Memory B cell (primary cell): ENCODE data around the gene CTRB2.

Experiments used
- ATAC-seq: fragments of 150-1000 bp; cut with Tn5 transposase; 2 replicates; pipeline ENCODE4 v1.10.0; 2021; ENCODE audit warnings: low read depth, mild to moderate bottlenecking, moderate library complexity
- DNase-seq, 2 donors: peaks; one replicate each; pipeline ENCODE4 v3.0.0; 2022; ENCODE audit warnings: low spot score in 2 of 2
- H3K27ac Mint-ChIP-seq: one replicate; pipeline ENCODE4 v1.8.0; 2022; ENCODE audit warnings: mild to moderate bottlenecking, moderate library complexity, mixed read lengths
- H3K27me3 Mint-ChIP-seq: one replicate; pipeline ENCODE4 v1.8.0; 2022; ENCODE audit warnings: mixed read lengths
- H3K36me3 Mint-ChIP-seq: one replicate; pipeline ENCODE4 v1.8.0; 2022; ENCODE audit warnings: mild to moderate bottlenecking, mixed read lengths
- H3K4me1 Mint-ChIP-seq: one replicate; pipeline ENCODE4 v1.8.0; 2022; ENCODE audit warnings: mixed read lengths
- H3K4me3 Mint-ChIP-seq: one replicate; pipeline ENCODE4 v1.8.0; 2022; ENCODE audit warnings: mild to moderate bottlenecking, moderate library complexity, mixed read lengths
- H3K9me3 Mint-ChIP-seq: one replicate; pipeline ENCODE4 v1.8.0; 2022; ENCODE audit warnings: mixed read lengths

CTRB2 gene

DNA sequence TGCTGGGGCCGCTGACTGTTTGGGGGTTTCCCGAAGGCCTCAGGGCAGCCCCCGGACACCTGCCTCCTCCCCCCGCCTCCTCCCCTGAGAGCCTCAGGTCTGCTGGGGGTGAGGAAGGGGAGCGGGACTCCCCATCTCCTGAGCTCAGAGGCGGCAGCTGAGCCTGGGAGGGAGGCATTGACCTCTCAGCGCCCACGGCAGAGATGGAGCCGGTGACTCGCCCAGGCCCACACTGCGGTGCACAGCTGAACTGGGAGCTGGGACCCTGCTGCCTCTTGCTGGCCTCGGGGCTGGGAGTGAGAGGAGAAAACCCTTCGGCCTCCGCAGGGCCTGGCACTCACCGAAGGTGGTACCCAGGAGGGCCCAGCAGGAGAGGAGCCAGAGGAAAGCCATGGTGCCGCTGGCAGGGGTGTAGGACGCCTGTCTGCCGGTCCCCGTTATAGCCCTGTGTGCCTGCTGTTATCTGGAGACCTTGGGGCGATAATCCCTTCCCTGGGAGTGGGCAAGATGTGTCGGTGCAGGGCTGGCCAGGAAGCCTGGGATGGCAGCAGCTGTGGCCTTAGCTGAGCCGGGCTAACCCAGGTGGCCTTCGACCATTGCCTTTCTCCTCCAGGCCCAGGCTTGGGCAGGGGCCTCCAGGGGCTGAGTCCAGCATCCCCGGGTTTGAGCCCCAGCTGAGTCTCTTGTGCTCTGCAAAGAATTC, at the start of gene CTRB2:
Gene CTRB2, minus strand, starts transcription at position 413 of the 703 bp plus-strand sequence. Its CDS starts 20 bp downstream, at position 393.
- ATAC-seq (peak; percentile 42), DNase-seq (no peak)
- Mint-ChIP-seq H3K27me3 (peaks cover 7% of the 10 kb centered on the region), H3K36me3 (no peaks in the 10 kb centered on the region), H3K9me3 (no peaks in the 10 kb centered on the region), H3K4me3 (no peak within 1 kb of the TSS), H3K27ac (no peak within 1 kb of the TSS), H3K4me1 (no peaks in the 10 kb centered on the region)

DNA sequence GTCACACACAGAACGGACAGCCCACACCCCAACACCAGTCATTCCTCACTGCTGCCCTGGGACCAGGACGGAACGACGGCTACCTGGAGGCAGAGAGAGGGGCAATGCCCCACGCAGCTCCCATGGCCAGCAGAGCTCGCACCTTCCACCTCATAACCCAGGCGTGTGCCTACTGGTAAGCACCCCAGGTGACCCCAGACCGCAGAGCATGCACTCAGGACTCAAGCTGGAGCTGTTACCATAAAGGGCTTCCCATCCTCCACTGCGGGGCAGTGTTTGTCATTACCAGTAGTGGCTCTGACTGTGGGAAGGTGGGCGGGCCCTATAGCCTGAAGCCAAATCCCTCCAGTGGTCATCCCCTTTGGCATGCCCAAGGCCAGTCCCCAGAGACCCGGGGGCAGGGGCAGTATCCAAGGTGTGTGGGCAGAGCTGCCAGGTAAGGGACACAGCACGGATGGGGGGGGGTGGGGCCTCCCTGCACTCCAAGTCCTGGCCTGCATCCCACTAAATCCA, 49.2 kb upstream of the CTRB2 start:
- no peaks in the 10 kb centered on the region for H3K9me3 Mint-ChIP-seq
- no peak overlapping the region for H3K27ac Mint-ChIP-seq
- peaks cover 4% of the 10 kb centered on the region for H3K4me1 Mint-ChIP-seq
- H3K36me3 Mint-ChIP-seq, result no peaks in the 10 kb centered on the region
- H3K27me3 Mint-ChIP-seq, result peaks cover 26% of the 10 kb centered on the region
- DNase-seq, result no peak
- no peak for ATAC-seq
- H3K4me3 Mint-ChIP-seq, result no peak overlapping the region

DNA sequence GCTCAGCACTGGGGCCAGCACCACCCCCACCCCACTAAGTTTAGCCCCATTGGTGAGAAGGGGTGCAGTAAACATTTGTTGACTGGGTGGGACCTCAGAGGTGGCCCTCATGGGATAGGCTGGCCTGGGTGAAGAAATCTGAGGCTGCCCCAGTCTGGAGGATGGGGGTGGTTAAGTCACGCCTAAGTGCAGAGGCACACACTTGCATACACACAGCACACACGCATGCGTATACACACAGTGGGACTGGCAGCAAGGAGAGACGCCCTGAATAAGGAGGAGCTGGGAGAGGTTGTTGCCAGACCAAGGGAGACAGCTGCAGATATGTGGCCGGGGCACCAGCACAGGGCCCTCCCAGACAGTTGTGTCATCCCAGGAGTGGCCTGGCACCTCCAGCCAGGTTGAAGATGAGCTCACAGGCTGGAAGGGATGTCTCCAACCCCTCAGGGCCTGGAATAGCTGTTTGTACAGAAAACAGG, 47.4 kb upstream of the CTRB2 start:
- H3K36me3 Mint-ChIP-seq, result no peaks in the 10 kb centered on the region
- no peak overlapping the region for H3K4me3 Mint-ChIP-seq
- DNase-seq, result no peak
- H3K4me1 Mint-ChIP-seq, result peaks cover 7% of the 10 kb centered on the region
- H3K27me3 Mint-ChIP-seq, result peaks cover 26% of the 10 kb centered on the region
- no peak overlapping the region for H3K27ac Mint-ChIP-seq
- no peak for ATAC-seq
- H3K9me3 Mint-ChIP-seq, result no peaks in the 10 kb centered on the region

GRCh38 chr16:75252946-75253911, 46.3 kb upstream of the CTRB2 start:
- ATAC-seq (no peak), DNase-seq (no peak)
- Mint-ChIP-seq H3K4me1 (peaks cover 7% of the 10 kb centered on the region), H3K36me3 (no peaks in the 10 kb centered on the region), H3K27me3 (peaks cover 26% of the 10 kb centered on the region), H3K9me3 (no peaks in the 10 kb centered on the region), H3K27ac (no peak overlapping the region), H3K4me3 (no peak overlapping the region)

DNA sequence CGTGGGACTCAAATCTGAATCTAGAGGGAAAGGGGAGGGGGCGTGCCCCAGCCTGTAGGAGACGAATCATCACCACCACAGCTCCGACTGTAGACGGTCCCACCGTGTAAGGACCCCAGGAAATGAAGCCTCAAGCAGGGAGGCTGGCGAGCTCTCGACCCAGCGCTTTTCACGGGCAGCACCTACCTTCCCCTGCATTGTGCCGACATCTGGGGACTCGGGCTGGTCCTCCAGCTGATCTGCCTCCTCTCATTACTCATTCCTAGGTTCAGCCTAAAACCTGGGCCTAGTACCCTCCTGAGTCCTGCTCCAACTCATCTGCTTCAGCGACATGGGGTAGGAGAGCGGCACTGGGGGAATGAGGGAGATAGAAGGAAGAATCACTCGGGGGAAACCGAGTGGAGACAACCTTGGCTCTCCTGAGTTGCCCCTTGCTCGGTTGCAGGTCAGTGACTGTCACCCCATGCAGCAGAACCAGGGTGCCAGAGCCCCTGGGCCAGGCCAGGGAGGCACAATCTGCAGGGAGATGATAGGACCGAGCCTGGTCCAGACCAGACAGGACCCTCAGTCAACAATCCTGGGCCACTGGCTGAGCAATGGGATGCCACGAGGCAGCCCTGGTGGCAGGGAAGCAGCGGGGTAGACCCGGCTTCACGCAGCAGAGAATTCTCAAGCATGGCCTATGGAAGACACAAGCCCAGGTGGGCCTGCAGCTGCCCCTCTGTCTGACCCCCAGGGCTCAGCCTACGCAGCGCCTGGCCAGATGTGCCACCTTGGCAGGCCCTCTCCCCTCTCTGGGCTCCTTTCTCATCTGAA, 45.3 kb upstream of the CTRB2 start:
- Mint-ChIP-seq H3K27ac (no peak overlapping the region), H3K36me3 (no peaks in the 10 kb centered on the region), H3K4me3 (peak overlapping the region; percentile 85), H3K4me1 (peaks cover 9% of the 10 kb centered on the region), H3K9me3 (no peaks in the 10 kb centered on the region), H3K27me3 (peaks cover 28% of the 10 kb centered on the region)
- DNase-seq (no peak), ATAC-seq (no peak)

DNA sequence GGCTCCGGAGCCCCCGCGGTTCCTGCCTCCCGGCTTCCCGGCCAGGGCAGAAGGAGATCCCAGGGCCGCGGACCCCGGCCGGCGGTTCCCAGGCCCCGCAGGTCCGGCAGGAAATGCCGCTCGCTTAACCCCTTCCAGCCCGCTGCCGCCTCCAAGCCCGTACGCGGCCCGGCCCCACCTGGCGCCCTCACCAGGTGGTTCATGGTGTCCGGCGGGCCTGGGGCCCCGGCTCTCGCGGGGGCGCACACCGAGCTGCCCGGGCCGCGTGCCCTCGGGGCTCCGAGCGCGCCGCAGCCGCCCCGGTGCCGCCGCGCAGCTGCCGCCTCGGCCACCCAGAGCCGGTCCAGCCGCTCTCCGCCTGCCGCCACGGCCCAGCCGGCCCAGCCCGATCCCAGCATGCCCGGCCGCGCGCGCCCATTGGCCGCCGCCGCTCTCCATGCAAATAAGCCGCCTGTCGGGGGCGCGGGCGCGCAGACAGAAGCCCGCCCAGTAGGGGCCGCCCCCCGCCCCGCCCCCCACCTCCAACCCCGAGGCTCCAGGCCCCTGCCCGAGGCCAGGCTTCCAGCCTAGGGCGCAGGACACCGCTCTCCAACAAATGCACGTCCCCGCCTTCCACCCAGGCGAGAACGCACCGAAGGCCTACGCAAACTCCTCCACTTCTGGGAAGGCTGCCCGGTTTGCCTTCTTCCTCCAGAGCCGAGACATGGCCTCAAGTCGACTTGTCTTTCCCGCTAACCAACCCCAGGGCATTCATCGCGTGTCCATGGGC, 44.5 kb upstream of the CTRB2 start, which contains the start of gene BCAR1:
Gene BCAR1, minus strand, starts transcription at position 345 of the 769 bp plus-strand sequence. Its CDS starts 142 bp downstream, at position 203.
- ATAC-seq, result peak; percentile 34

GRCh38 chr16:75250809-75251279, 43.9 kb upstream of the CTRB2 start:
- Mint-ChIP-seq H3K4me3 (peak overlapping the region; percentile 41), H3K27ac (no peak overlapping the region), H3K27me3 (peaks cover 35% of the 10 kb centered on the region), H3K9me3 (no peaks in the 10 kb centered on the region), H3K36me3 (no peaks in the 10 kb centered on the region), H3K4me1 (peaks cover 9% of the 10 kb centered on the region)
- DNase-seq (no peak), ATAC-seq (peak; percentile 19)

More for the DNA sequence above, 44.5 kb upstream of the CTRB2 start, which contains the start of gene BCAR1:
- H3K9me3 Mint-ChIP-seq, result no peaks in the 10 kb centered on the region
- H3K4me3 Mint-ChIP-seq, result peak within 1 kb of the TSS; percentile 85
- H3K27ac Mint-ChIP-seq, result no peak within 1 kb of the TSS
- H3K36me3 Mint-ChIP-seq, result no peaks in the 10 kb centered on the region
- peaks cover 9% of the 10 kb centered on the region for H3K4me1 Mint-ChIP-seq
- peaks cover 30% of the 10 kb centered on the region for H3K27me3 Mint-ChIP-seq
- DNase-seq, result no peak

DNA sequence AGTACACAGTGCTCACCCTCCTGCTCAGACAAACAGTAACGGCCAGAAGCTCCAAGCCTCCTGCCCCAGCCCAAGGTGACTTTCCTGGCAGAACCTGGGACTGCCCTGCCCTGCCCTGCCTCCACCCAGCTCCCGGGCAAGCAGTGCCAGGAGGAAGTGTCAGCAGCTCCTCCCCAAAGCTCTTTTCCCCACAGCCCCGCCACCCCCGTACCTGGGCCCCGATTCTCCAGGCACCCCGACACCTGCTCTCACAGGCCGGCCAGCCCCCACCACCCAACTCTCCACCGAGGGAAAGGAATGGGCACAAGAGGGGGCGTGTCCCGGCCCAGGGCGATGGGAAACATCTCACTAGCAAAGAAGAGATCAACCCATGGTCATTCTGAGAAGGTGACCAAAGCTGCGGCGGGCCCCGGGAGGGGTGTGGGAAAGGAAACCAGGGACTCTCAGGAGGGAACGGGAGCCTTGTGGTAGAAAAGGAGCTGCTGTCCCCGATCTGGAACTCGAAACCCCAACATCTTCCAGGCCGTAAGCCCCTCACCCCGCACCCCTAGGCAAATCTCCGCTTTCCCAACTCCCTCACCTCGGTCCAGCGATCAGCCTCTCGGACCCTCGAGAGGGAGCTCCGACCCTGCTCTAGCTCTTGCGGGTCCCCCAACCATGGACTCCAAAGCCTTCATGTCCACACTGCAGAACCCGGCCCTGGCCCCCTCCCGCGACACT, 43.3 kb upstream of the CTRB2 start:
- Mint-ChIP-seq H3K27me3 (peaks cover 36% of the 10 kb centered on the region), H3K4me1 (peaks cover 9% of the 10 kb centered on the region), H3K27ac (no peak overlapping the region), H3K9me3 (no peaks in the 10 kb centered on the region), H3K4me3 (peak overlapping the region; percentile 41), H3K36me3 (no peaks in the 10 kb centered on the region)
- DNase-seq (no peak), ATAC-seq (peak; percentile 8)

- Mint-ChIP-seq H3K4me3 (no peak overlapping the region), H3K9me3 (no peaks in the 10 kb centered on the region), H3K27ac (no peak overlapping the region), H3K4me1 (peaks cover 14% of the 10 kb centered on the region), H3K27me3 (peaks cover 36% of the 10 kb centered on the region), H3K36me3 (no peaks in the 10 kb centered on the region)
- DNase-seq (no peak), ATAC-seq (no peak)
Measured at GRCh38 chr16:75249441-75249840, 42.5 kb upstream of the CTRB2 start.

- no peaks in the 10 kb centered on the region for H3K9me3 Mint-ChIP-seq
- ATAC-seq, result no peak
Measured at GRCh38 chr16:75248536-75249380, 41.8 kb upstream of the CTRB2 start.

GRCh38 chr16:75248142-75248535, 41.2 kb upstream of the CTRB2 start:
- no peak for ATAC-seq
- Mint-ChIP-seq H3K4me1 (peaks cover 19% of the 10 kb centered on the region), H3K27me3 (peaks cover 39% of the 10 kb centered on the region), H3K36me3 (no peaks in the 10 kb centered on the region), H3K27ac (no peak overlapping the region), H3K9me3 (no peaks in the 10 kb centered on the region), H3K4me3 (no peak overlapping the region)
- no peak for DNase-seq

More at GRCh38 chr16:75248536-75249380, 41.8 kb upstream of the CTRB2 start:
- Mint-ChIP-seq H3K4me1 (peaks cover 19% of the 10 kb centered on the region), H3K36me3 (no peaks in the 10 kb centered on the region), H3K4me3 (no peak overlapping the region), H3K27ac (no peak overlapping the region), H3K27me3 (peaks cover 37% of the 10 kb centered on the region)
- DNase-seq, result no peak
